ENCODE measurements around the gene RAD51B.

- TF ChIP-seq REST (tag by site-specific recombination; IDR thresholded peaks at IDR 0.05) (no peak), ZNF670 (tag by site-specific recombination; IDR thresholded peaks at IDR 0.05; ENCODE audit: low read depth) (no peak), ZNF16 (tag by site-specific recombination; IDR thresholded peaks at IDR 0.05; ENCODE audit: low read depth) (no peak), MYNN (tag by site-specific recombination; IDR thresholded peaks at IDR 0.05; ENCODE audit: borderline replicate concordance) (no peak), ZFP69B (tag by site-specific recombination; IDR thresholded peaks at IDR 0.05) (no peak), CTCF (tag by site-specific recombination; IDR thresholded peaks at IDR 0.05) (no peak), ZNF404 (tag by site-specific recombination; IDR thresholded peaks at IDR 0.05) (no peak)
Measured at GRCh38 chr14:68391311-68392014, 571.9 kb downstream of the RAD51B start.

All from HEK293 (cell line).